Loucy (cell line): ENCODE results near the gene MOCS1.

Source experiments
- H2AFZ ChIP-seq: fragments of 200-600 bp; sonication (generic); 2 replicates; pipeline ENCODE4 v1.6.0; 2016; ENCODE audit warnings: antibody characterized with exemption, mild to moderate bottlenecking, low read length, moderate library complexity
- H3F3A ChIP-seq: fragments of 200-600 bp; 2 replicates; pipeline ENCODE4 v1.6.0; 2016; ENCODE audit warnings: antibody characterized with exemption, low read depth, mild to moderate bottlenecking
- H3K27me3 ChIP-seq: fragments of 200-600 bp; sonication (generic); 2 replicates; pipeline ENCODE4 v1.6.1; 2014; ENCODE audit warnings: low read length, mild to moderate bottlenecking; ENCODE audit not compliant: insufficient read depth, poor library complexity, severe bottlenecking
- H3K36me3 ChIP-seq: fragments of 200-600 bp; sonication (generic); 2 replicates; pipeline ENCODE4 v1.6.1; 2016; ENCODE audit warnings: low read length; ENCODE audit not compliant: insufficient read depth
- H3K4me1 ChIP-seq: fragments of 200-600 bp; sonication (generic); 2 replicates; pipeline ENCODE4 v1.5.1; 2014; ENCODE audit warnings: low read length, mild to moderate bottlenecking; ENCODE audit not compliant: insufficient read depth, poor library complexity, severe bottlenecking
- H3K4me2 ChIP-seq: fragments of 200-600 bp; sonication (generic); 2 replicates; pipeline ENCODE4 v1.6.0; 2014; ENCODE audit warnings: antibody characterized with exemption, low read length, low read depth, mild to moderate bottlenecking; ENCODE audit not compliant: poor library complexity, severe bottlenecking
- H3K4me3 ChIP-seq: fragments of 200-600 bp; sonication (generic); 2 replicates; pipeline ENCODE4 v1.5.1; 2014; ENCODE audit warnings: low read length, mild to moderate bottlenecking, mixed read lengths; ENCODE audit not compliant: poor library complexity, severe bottlenecking
- H3K79me2 ChIP-seq: fragments of 200-600 bp; sonication (generic); 2 replicates; pipeline ENCODE4 v1.6.1; 2014; ENCODE audit warnings: low read length; ENCODE audit not compliant: insufficient read depth
- H3K9ac ChIP-seq: fragments of 200-600 bp; sonication (generic); 2 replicates; pipeline ENCODE4 v1.6.0; 2014; ENCODE audit warnings: mild to moderate bottlenecking, low read depth, low read length, moderate library complexity; ENCODE audit not compliant: poor library complexity, severe bottlenecking
- H3K9me2 ChIP-seq: fragments of 200-600 bp; sonication (generic); replicated peaks from 2 replicates; pipeline ENCODE4 v1.6.1; 2016; ENCODE audit warnings: low read depth, low read length, mixed read lengths
- H3K9me3 ChIP-seq: fragments of 200-600 bp; sonication (generic); 2 replicates; pipeline ENCODE4 v1.6.1; 2014; ENCODE audit warnings: mild to moderate bottlenecking, antibody characterized with exemption, low read length, low read depth; ENCODE audit not compliant: insufficient read depth
- H4K20me1 ChIP-seq: fragments of 200-600 bp; sonication (generic); 2 replicates; pipeline ENCODE4 v1.6.0; 2014; ENCODE audit warnings: antibody characterized with exemption, low read length, mild to moderate bottlenecking; ENCODE audit not compliant: insufficient read depth, poor library complexity, severe bottlenecking
- CTCF ChIP-seq: fragments of 200-600 bp; sonication (generic); conservative IDR thresholded peaks from 2 replicates; pipeline ENCODE4 v1.5.1; 2014; ENCODE audit warnings: mild to moderate bottlenecking, antibody characterized with exemption, low read length
- EZH2phosphoT487 ChIP-seq: fragments of 200-600 bp; IDR thresholded peaks from 2 replicates; pipeline ENCODE4 v1.6.1; 2018; ENCODE audit warnings: antibody characterized with exemption, mild to moderate bottlenecking, moderate library complexity, borderline replicate concordance

Gene MOCS1

DNA sequence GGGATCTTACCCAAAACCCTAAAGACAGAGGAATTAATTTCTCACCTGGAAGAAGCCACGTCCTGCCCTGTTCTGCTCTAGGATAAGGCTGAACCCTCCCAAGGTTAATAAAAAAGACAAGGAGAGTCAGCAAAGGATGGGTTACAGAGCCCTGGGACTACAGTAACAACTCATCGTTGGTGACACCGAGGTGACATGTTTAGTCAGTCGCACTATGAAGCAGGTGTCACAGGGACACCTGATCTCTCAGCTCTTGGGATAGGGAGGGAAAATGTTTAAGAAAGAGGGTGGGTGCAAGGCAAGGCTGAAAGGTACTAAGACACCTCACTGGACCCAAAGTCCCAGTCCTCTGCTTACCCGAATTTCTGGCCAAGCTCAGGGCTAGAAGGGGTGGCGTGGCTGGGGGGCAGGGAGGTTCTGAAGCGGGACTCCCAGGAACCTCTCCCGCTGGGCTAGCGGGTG is 562 bp downstream of the MOCS1 start:
- Histone ChIP-seq H3K4me2 (no peak overlapping the region), H3K9ac (no peak overlapping the region), H3K36me3 (no peaks in the 10 kb centered on the region), H3K4me1 (peaks cover 13% of the 10 kb centered on the region), H3K79me2 (no peaks in the 10 kb centered on the region), H3K9me3 (no peaks in the 10 kb centered on the region), H2AFZ (no peak overlapping the region), H3F3A (no peaks in the 10 kb centered on the region), H3K4me3 (no peak overlapping the region), H3K27me3 (no peaks in the 10 kb centered on the region), H4K20me1 (no peaks in the 10 kb centered on the region), H3K9me2 (no peaks in the 10 kb centered on the region)
- no peak for TF ChIP-seq CTCF
- TF ChIP-seq EZH2phosphoT487: no peak

GRCh38 chr6:39932386-39932910 is 1.8 kb downstream of the MOCS1 start:
- H3K79me2 ChIP-seq: no peaks in the 10 kb centered on the region
- H3K9me2 ChIP-seq: no peaks in the 10 kb centered on the region
- H3K36me3 ChIP-seq: no peaks in the 10 kb centered on the region
- H3K4me2 ChIP-seq: no peak overlapping the region
- TF ChIP-seq EZH2phosphoT487: no peak
- no peak for TF ChIP-seq CTCF
- H4K20me1 ChIP-seq: no peaks in the 10 kb centered on the region
- H3K27me3 ChIP-seq: no peaks in the 10 kb centered on the region
- H3K4me3 ChIP-seq: no peak overlapping the region
- no peak overlapping the region for H3K9ac ChIP-seq
- no peak overlapping the region for H2AFZ ChIP-seq
- peaks cover 17% of the 10 kb centered on the region for H3K4me1 ChIP-seq
- no peaks in the 10 kb centered on the region for H3K9me3 ChIP-seq
- no peaks in the 10 kb centered on the region for H3F3A ChIP-seq

GRCh38 chr6:39931607-39932006 is 2.7 kb downstream of the MOCS1 start:
- no peaks in the 10 kb centered on the region for H4K20me1 ChIP-seq
- no peaks in the 10 kb centered on the region for H3K27me3 ChIP-seq
- TF ChIP-seq CTCF: no peak
- no peak for TF ChIP-seq EZH2phosphoT487
- H3K4me3 ChIP-seq: no peak overlapping the region
- no peaks in the 10 kb centered on the region for H3K9me2 ChIP-seq
- H3K36me3 ChIP-seq: no peaks in the 10 kb centered on the region
- no peaks in the 10 kb centered on the region for H3F3A ChIP-seq
- H3K79me2 ChIP-seq: no peaks in the 10 kb centered on the region
- no peak overlapping the region for H3K9ac ChIP-seq
- peaks cover 17% of the 10 kb centered on the region for H3K4me1 ChIP-seq
- H3K4me2 ChIP-seq: no peak overlapping the region
- no peaks in the 10 kb centered on the region for H3K9me3 ChIP-seq
- no peak overlapping the region for H2AFZ ChIP-seq
